ENCODE measurements around the gene FTO. TPM values are rescaled to one million over a fixed set of nuclear protein-coding genes. Genes with fewer than 3 reads are reported as not detected.
"Not testable (repeated sequence)": the region's sequence is repeated elsewhere in the genome, so short reads cannot be mapped to it uniquely, and the experiment has no call there.

The FTO gene
- total and polyA plus RNA-seq, 5 experiments from 2014 or later: 51.2 to 91.9 (median 70.2) TPM

DNA sequence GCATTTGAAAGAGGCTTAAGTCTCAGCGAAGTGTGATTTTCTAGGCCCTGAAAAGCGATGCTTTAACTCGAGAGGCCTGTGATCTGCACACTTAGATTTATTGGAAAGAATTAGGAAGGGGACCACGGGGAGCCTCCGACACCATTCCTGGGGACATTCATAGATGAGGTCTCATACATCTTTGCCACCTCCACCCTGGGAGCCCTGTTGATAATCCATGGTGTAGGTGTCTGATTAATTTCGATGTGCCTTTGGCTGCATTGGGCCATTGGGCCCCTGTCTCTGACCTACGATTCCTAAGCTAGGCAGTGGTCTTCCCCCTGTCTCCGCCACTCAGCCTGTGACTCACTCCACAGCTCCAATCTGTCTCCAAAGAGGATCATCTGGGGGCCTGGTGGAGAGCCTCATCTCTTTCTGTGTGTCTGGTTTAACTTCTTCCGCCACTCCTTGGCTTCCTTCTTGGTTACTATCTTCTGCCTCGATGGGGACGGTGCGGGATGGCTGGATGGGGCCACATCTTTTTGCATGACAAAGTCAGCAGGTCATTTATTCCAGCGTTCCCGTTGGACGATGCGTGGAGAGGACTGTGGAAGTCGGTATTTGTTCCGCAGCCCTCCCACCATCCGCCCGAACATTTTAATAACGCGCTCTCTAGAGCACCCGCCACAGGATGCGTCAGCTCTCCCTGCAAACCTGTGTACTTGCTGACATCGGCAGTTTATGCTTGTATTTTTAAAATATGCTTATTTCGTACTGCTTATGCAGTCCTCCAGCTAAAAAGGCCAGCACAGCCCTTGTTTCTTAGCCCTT, 473.3 kb downstream of the FTO start:
- Mint-ChIP-seq H3K9me3 (peaks cover 0 to under 1% (median 0%) of the 10 kb centered on the region in 9 donors), H3K4me1 (no peaks in the 10 kb centered on the region), H3K27me3 (peaks cover 8 to 47% (median 19%) of the 10 kb centered on the region in 5 donors), H3K4me3 (no peak overlapping the region), H3K36me3 (no peaks in the 10 kb centered on the region), H3K27ac (no peak overlapping the region)
- ATAC-seq (no peak), DNase-seq (no peak)
- POLR2A ChIA-PET: no interaction called here

DNA sequence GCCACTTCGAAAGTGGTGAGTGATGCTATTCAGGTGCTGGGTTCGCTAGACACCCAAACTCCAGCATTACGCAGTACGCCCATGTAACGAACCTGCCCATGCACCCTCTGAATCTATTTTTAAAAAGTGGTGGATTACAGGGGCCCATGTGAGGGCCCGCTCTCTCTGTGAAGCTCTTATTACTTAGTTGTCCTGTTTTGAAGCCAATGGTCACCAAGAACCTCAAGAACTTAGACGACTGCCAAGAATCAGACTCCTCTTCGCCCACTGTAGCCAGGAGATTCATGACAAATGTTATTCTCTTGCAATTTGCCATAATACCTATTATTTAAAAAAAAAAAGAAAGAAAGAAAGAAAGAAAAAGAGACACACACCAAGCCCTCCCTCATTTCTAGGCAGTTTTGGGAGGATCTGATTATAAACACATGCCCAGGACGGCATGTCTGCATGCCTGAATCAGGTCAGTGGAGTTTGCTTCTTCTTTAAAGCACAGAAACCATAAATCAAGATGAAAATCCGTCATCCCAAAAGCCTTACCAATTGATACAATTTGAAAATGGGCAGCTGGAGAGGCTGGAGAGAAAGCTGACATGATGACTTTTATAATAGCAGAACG, 474.0 kb downstream of the FTO start:
- POLR2A ChIA-PET: no interaction called here
- peaks cover 0 to 2% (median 0%) of the 10 kb centered on the region in 9 donors for H3K9me3 Mint-ChIP-seq
- H3K4me1 Mint-ChIP-seq: no peaks in the 10 kb centered on the region
- ATAC-seq (no peak), DNase-seq (no peak)
- H3K27ac Mint-ChIP-seq: no peak overlapping the region
- peaks cover 8 to 52% (median 19%) of the 10 kb centered on the region in 5 donors for H3K27me3 Mint-ChIP-seq
- no peak overlapping the region for H3K4me3 Mint-ChIP-seq
- no peaks in the 10 kb centered on the region for H3K36me3 Mint-ChIP-seq

DNA sequence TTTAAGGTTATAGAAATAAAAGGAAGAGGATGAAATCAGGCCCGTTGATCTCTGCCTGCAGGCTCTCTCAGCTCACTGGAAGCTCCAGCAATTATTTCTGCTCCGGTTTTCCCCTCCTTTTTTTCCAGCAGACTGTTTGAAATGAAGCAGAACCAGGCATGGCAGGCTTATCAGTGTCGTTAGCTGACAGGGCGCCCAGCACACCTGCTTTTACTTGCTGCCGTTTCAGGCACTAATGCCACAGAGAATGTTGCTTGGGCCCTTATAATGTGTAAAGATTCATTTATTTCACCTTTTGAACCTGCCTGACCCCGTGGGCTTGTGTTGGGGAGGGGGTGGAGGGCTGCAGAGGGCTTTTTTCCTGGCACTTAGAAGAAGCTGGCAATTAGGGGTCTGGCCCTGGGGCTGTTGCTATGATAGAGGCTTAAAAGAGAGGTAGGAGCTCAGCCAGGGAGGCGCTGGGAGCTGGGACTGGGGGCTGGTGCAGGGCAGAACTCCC, 474.6 kb downstream of the FTO start:
- DNase-seq (no peak), ATAC-seq (no peak)
- H3K36me3 Mint-ChIP-seq: no peaks in the 10 kb centered on the region
- no peaks in the 10 kb centered on the region for H3K4me1 Mint-ChIP-seq
- POLR2A ChIA-PET: no interaction called here
- no peak overlapping the region for H3K4me3 Mint-ChIP-seq
- peaks cover 8 to 46% (median 16%) of the 10 kb centered on the region in 5 donors for H3K27me3 Mint-ChIP-seq
- H3K27ac Mint-ChIP-seq: no peak overlapping the region
- peaks cover 0 to 2% (median 0%) of the 10 kb centered on the region in 9 donors for H3K9me3 Mint-ChIP-seq

DNA sequence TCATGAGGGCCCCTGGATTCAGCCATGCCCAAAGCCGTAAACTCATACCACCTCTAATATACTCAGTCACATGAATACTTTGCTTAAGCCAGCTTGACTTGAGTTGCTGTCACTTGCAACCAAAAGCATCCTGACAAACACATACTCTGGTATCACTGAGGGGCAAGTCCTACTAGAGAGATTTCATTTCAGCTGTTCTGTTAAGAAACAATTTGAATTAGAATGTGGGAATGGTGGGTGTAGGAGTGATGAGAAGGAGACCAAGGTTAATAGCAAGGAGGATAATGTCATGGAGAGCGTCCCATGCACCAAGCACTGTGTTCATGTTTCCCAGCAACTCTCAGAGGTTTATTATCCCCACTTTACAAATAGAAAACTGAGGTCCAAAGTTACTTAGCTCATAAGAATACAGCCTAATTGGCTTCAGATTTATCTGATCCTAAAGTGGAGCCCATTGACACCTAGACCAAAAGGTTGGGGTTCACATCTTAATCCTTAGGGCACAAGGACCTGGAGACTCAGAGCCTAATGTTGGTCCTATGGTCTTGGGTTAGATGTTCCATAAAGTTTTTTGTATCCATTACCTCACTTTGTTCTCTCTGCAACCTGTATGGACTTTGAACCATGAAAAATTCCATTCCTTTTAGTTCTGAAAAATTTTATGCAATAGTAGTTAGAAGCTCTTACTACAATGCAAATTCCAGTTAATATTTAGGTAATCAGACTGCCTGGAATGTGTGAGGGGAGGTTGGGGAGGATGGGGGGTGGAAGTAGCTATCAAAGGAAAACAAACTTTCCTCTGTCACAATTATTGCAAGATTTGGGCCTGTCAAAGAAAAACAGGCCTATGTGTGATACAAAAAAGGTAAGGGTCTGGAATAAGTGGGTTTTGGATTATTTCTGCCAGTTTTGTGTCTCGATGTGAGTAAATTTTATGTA, 476.7 kb downstream of the FTO start:
- H3K27ac Mint-ChIP-seq: no peak overlapping the region
- H3K4me3 Mint-ChIP-seq: no peak overlapping the region
- POLR2A ChIA-PET: no interaction called here
- H3K4me1 Mint-ChIP-seq: no peaks in the 10 kb centered on the region
- ATAC-seq (no peak), DNase-seq (no peak)
- peaks cover 0 to 11% (median 7%) of the 10 kb centered on the region in 9 donors for H3K9me3 Mint-ChIP-seq
- peaks cover 8 to 44% (median 18%) of the 10 kb centered on the region in 5 donors for H3K27me3 Mint-ChIP-seq
- peaks cover 0 to 8% (median 0%) of the 10 kb centered on the region in 3 donors for H3K36me3 Mint-ChIP-seq

DNA sequence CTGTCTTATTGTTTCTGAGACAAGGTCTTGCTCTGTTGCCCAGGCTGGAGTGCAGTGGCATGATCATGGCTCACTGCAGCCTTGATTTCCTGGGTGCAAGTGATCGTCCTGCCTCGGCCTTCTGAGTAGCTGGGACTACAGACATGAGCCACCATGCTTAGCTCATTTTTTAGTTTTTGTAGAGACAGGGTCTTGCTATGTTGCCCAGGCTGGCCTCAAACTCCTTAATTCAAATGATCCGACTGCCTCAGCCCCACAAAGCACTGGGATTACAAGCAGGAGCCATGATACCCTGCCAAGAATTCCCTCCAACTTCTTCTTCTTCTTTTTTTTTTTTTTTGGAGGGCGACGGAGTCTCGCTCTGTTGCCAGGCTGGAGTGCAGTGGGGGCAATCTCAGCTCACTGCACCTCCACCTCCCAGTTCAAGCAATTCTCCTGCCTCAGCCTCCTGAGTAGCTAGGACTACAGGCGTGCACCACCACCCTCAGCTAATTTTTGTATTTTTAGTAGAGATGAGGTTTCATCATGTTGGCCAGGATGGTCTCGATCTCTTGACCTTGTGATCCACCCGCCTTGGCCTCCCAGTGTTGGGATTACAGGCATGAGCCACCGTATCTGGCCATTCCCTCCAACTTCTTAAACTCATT, 477.9 kb downstream of the FTO start:
- Mint-ChIP-seq H3K9me3 (peaks cover 0 to 18% (median 8%) of the 10 kb centered on the region in 9 donors), H3K36me3 (peaks cover 0 to 15% (median 2%) of the 10 kb centered on the region in 3 donors), H3K4me3 (peak overlapping the region in 1 of 10 donors; percentile 8), H3K27me3 (peaks cover 8 to 40% (median 14%) of the 10 kb centered on the region in 5 donors)
- POLR2A ChIA-PET, DNase-seq, ATAC-seq, H3K4me1 Mint-ChIP-seq, H3K27ac Mint-ChIP-seq: not testable (repeated sequence)

DNA sequence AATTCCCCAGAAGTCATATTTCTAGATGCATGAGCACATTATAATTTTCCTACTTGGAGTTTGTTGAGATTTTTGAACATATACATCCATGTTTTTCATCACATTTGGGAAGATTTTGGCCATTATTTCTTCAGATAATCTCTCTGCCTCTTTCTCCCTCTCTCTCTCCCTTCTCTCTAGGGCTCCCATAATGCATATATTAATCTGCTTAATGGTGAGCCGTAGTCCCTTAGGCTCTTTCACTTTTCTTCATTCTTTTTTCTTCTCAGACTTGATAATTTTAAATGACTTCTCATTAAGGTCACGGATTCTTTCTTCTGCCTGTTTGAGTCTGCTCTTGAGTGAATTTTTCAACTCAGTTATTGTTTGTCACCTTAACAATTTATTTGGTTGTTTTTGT, 481.1 kb downstream of the FTO start:
- Mint-ChIP-seq H3K36me3 (peaks cover 0 to 16% (median 2%) of the 10 kb centered on the region in 3 donors), H3K27me3 (peaks cover 11 to 37% (median 16%) of the 10 kb centered on the region in 5 donors), H3K4me1 (no peaks in the 10 kb centered on the region), H3K4me3 (no peak overlapping the region), H3K9me3 (peaks cover 0 to 18% (median 8%) of the 10 kb centered on the region in 9 donors), H3K27ac (no peak overlapping the region)
- ATAC-seq (no peak), DNase-seq (no peak)
- POLR2A ChIA-PET: no interaction called here

DNA sequence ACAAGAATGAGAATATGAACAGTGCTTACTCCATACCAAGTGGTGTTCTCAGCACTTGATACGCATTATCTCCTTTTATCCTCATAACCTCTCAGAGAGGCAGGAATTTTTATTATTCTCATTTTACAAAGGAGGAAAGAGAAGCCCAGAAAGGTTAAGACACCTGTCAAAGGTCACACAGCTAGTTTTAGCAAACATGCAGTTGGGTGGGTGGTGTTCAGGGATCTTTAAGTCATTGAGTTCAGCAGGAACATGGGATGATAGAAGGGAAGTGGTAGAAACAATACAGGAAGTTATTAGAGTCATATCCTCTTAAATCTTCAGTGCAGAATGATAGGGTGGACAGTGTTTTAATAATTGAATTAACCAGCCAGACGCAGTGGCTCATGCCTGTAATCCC, 487.2 kb downstream of the FTO start:
- Mint-ChIP-seq H3K36me3 (peaks cover 0 to 11% (median 0%) of the 10 kb centered on the region in 3 donors), H3K4me1 (peaks cover 0 to 3% (median under 1%) of the 10 kb centered on the region in 4 donors), H3K9me3 (peaks cover 0 to 15% (median 6%) of the 10 kb centered on the region in 9 donors), H3K27me3 (peaks cover 18 to 48% (median 29%) of the 10 kb centered on the region in 5 donors), H3K4me3 (no peak overlapping the region), H3K27ac (no peak overlapping the region)
- ATAC-seq (no peak), DNase-seq (no peak)
- POLR2A ChIA-PET: no interaction called here

DNA sequence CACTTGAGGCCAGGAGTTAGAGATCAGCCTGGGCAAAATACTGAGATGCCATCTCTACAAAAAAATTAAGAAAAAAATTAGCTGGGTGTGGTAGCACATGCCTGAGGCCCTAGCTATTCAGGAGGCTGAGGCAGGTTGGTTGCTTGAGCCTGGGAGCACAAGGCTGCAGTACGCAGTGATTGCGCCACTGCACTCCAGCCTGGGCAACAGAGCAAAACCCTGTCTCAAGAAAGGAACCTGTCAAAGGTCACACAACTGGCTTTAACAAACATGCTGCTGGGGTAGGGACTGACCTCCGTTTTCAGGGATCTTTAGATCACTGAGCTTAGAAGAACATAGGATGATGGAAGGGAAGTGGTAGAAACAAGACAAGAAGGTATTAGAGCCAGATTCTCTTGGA, 487.6 kb downstream of the FTO start:
- H3K36me3 Mint-ChIP-seq: peaks cover 0 to 8% (median 0%) of the 10 kb centered on the region in 3 donors
- POLR2A ChIA-PET: no interaction called here
- no peak for ATAC-seq
- peaks cover 0 to 3% (median under 1%) of the 10 kb centered on the region in 4 donors for H3K4me1 Mint-ChIP-seq
- peaks cover 0 to 15% (median 6%) of the 10 kb centered on the region in 9 donors for H3K9me3 Mint-ChIP-seq
- no peak overlapping the region for H3K27ac Mint-ChIP-seq
- H3K4me3 Mint-ChIP-seq: no peak overlapping the region
- no peak for DNase-seq
- peaks cover 18 to 46% (median 29%) of the 10 kb centered on the region in 5 donors for H3K27me3 Mint-ChIP-seq

DNA sequence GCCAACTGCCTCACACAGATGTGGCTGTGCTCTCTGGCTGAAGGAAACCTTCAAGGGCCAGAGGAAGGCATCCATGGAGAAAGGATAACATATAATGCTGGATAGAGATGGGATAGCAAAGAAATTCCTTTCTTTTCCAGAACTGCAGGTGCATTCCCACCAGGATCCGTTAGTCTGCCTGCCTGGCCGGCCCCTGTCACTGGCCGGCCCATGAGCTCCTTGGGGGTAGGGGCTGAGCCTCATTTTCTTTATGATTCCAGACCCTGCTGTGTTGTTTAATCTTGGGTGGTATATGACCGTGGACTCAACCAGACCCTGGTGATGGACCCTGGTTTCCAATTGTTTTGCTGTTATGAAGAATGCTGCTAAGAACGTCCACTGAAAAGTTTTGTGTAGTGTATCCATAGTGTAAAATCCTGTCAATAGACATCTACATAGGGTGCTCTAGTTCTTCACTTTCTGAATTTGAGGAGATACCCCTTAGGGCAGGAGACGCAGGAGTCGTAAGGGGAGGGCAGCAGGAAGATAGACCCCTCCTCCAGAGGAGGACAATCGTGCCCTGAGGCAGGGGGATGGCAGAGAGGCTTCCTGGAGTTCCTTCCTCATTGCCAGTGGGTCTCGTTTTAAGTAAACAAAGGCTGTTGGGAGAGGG, 489.2 kb downstream of the FTO start:
- DNase-seq: no peak
- Mint-ChIP-seq H3K4me3 (no peak overlapping the region), H3K4me1 (peaks cover 0 to 3% (median under 1%) of the 10 kb centered on the region in 4 donors), H3K27ac (no peak overlapping the region), H3K27me3 (peaks cover 12 to 37% (median 23%) of the 10 kb centered on the region in 5 donors), H3K36me3 (peaks cover 0 to 8% (median 0%) of the 10 kb centered on the region in 3 donors), H3K9me3 (peaks cover 0 to 15% (median 6%) of the 10 kb centered on the region in 9 donors)
- ATAC-seq: no peak
- POLR2A ChIA-PET: no interaction called here

DNA sequence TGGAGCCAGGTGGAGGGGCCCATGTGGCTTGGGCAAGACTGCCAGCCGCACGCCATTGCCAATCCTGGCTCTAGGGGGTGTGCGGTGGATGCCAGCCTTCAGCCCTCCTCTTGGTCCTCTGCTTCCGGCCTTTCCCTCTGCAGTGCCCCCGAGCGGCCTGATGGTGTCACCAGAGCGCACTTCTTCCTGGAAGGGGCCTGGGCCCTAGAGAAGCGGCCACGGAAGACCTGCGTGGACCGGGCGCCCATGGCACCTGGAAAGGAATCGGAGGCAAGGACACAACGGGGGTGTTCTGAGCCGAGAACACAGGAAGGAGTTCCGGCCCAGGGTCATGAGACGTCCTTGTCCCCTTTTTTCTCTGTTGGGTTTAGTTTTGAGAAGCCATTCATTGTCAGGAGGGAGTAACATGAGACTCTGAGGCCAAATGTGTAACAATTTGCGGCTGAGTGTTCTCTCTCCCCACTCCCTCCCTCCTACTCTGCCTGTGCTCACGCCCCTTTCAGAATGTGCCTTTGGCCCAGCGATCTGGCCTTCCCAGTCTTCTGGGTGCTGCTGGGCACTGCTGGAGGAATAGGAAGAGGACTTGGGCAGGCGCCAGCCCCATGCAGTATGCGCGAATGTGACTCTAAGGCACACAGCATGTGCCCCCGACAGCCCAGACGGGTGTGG, 489.8 kb downstream of the FTO start:
- ATAC-seq: peak; percentile 30 to 63

DNA sequence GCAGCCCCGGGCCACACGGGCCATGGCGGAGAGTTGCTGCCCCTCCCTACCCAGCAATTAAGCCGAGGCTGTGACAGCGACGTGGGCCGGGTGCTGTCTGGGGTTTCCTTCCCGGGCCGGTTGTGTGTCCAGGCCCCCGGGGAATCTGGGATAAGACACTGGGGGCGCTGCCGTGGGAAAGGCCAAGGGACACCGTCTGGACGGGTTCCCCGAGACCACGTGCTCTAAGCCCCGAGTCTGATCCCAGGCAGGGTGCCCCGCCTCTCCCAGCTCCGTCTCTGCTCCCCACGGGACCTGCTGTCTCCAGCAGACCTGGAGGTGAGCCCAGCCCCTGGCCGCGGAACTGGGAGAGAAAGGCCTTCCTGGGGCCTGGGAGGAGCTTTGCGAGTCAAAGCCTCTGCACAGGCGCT, 490.4 kb downstream of the FTO start:
- Mint-ChIP-seq H3K36me3 (peaks cover 0 to 8% (median 0%) of the 10 kb centered on the region in 3 donors), H3K9me3 (peaks cover 0 to 15% (median 6%) of the 10 kb centered on the region in 9 donors), H3K27ac (no peak overlapping the region), H3K4me3 (no peak overlapping the region), H3K27me3 (peaks cover 12 to 37% (median 21%) of the 10 kb centered on the region in 5 donors), H3K4me1 (peaks cover 0 to 3% (median under 1%) of the 10 kb centered on the region in 4 donors)
- ATAC-seq (no peak), DNase-seq (no peak)
- POLR2A ChIA-PET: no interaction called here

More for the DNA sequence above, 489.8 kb downstream of the FTO start:
- Mint-ChIP-seq H3K4me3 (no peak overlapping the region), H3K27ac (no peak overlapping the region), H3K9me3 (peaks cover 0 to 15% (median 6%) of the 10 kb centered on the region in 9 donors), H3K27me3 (peaks cover 10 to 37% (median 21%) of the 10 kb centered on the region in 5 donors), H3K36me3 (peaks cover 0 to 8% (median 0%) of the 10 kb centered on the region in 3 donors), H3K4me1 (peaks cover 0 to 3% (median under 1%) of the 10 kb centered on the region in 4 donors)
- DNase-seq: peak in 3 of 10 donors; percentile 4 to 25 (median 7)
- POLR2A ChIA-PET: no interaction called here
